ENCODE data around the gene RAB3C. TPM values are rescaled to one million over a fixed set of nuclear protein-coding genes. Genes with fewer than 3 reads are reported as not detected.

The RAB3C gene
- total and polyA plus RNA-seq, 12 donors = 0.09 to 22.0 (median 6.1) TPM

DNA sequence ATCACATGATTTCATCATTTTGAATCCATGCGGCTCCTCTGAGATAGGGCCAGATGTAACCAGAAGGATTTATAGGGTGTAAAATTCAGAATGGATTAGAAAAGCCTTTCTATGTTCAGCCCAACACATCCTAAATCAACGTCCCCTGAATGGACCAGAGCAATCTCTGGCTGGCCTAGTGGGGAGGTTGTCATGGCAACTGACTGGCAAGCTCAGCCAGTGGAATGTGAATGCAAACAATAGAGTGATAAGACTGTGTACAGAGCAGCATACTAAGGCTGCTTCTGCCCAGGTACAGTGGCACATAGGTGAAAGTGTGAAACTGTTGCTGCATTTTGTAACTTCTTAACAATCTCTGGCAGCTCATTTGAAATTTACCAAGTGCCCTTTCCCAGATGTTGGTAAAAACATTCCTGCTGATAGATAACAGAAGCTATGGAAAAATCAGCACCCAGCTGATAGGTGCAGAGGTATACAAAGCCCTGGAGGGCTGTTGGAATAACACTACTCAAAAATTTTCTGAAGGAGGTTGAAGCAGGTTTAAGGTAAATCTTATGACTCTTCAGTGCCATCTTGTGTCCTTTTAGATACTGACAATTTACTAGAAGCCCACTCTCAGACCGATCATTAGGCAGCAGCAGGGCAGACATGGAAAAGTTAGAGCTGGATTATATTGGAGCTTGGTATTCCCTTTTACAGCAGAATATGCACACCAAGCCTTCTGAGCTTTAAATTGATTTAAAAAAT is 267.2 kb downstream of the RAB3C start:
- Histone ChIP-seq H3K36me3 (replicated peaks in 1 of 2) (no peaks in the 10 kb centered on the region), H3K9me3 (replicated peaks in 1 of 3) (no peaks in the 10 kb centered on the region), H3K27ac (no peak overlapping the region), H3K4me3 (no peak overlapping the region), H3K4me1 (replicated peaks in 1 of 2) (no peaks in the 10 kb centered on the region), H3K27me3 (no peaks in the 10 kb centered on the region)
- DNase-seq = no peak
- WGBS, 4 donors = 35 to 45% (median 40%) methylated on average over 3 of the region's 3 CpGs
- TF ChIP-seq POLR2A (IDR thresholded peaks at IDR 0.05) = no peak
- TF ChIP-seq, protein P1, sequence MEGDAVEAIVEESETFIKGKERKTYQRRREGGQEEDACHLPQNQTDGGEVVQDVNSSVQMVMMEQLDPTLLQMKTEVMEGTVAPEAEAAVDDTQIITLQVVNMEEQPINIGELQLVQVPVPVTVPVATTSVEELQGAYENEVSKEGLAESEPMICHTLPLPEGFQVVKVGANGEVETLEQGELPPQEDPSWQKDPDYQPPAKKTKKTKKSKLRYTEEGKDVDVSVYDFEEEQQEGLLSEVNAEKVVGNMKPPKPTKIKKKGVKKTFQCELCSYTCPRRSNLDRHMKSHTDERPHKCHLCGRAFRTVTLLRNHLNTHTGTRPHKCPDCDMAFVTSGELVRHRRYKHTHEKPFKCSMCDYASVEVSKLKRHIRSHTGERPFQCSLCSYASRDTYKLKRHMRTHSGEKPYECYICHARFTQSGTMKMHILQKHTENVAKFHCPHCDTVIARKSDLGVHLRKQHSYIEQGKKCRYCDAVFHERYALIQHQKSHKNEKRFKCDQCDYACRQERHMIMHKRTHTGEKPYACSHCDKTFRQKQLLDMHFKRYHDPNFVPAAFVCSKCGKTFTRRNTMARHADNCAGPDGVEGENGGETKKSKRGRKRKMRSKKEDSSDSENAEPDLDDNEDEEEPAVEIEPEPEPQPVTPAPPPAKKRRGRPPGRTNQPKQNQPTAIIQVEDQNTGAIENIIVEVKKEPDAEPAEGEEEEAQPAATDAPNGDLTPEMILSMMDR (IDR thresholded peaks at IDR 0.05) = peak in 5 of 6 experiments; percentile 41 to 69 (median 59)
- intact Hi-C loops (cut with DNase I) = loop anchor here (5.0 kb wide), 1 partner anchor 353 kb away; no protein-coding TSS in a partner anchor

DNA sequence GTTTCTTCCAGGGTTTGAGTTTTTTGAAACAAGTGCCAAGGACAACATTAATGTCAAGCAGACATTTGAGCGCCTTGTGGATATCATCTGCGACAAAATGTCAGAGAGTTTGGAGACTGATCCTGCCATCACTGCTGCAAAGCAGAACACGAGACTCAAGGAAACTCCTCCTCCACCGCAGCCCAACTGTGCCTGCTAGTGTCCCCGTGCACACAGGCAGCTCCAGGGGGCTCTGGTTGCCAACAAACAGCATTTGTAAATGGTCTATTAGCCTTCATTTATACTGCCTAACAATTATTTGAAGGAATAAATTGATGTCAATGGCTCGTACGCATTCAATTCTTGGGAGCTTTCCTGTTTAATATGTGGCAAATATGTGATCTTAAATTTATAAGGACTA is 268.3 kb downstream of the RAB3C start:
- 60 to 75% (median 68%) methylated on average over 7 of the region's 7 CpGs for WGBS, 4 donors
- Histone ChIP-seq H3K27me3 (no peaks in the 10 kb centered on the region), H3K36me3 (replicated peaks in 1 of 2) (no peaks in the 10 kb centered on the region), H3K27ac (no peak overlapping the region), H3K4me3 (no peak overlapping the region), H3K4me1 (replicated peaks in 1 of 2) (no peaks in the 10 kb centered on the region), H3K9me3 (replicated peaks in 1 of 3) (no peaks in the 10 kb centered on the region)
- intact Hi-C loops (cut with DNase I) = loop anchor here in 1 of 2 donors (5.0 kb wide), 1 partner anchor 354 kb away; no protein-coding TSS in a partner anchor
- no peak for DNase-seq
- TF ChIP-seq, protein P1 (IDR thresholded peaks at IDR 0.05) = no peak
- TF ChIP-seq POLR2A (IDR thresholded peaks at IDR 0.05) = no peak

DNA sequence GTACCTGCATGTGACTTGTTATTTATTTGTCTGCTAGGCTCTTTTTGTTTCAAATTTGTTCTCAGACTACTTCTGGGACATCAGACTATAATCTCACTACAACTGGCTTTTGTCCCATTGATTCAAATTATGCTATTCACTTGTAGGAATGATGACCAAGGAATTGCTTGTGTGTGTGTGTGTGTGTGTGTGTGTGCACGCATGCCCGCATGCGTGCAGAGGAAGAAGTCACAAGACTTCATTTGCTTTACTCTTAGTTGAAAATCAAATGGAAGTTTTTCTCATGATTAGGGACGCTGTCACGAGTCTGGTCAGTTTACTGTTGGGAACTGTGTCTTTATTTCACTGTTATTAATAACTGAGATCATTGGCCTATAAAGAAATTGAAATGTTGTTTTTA is 268.7 kb downstream of the RAB3C start:
- 86 to 92% (median 88%) methylated on average over 5 of the region's 5 CpGs for WGBS, 4 donors
- no peak for TF ChIP-seq POLR2A (IDR thresholded peaks at IDR 0.05)
- TF ChIP-seq, protein P1 (IDR thresholded peaks at IDR 0.05) = no peak
- no peaks in the 10 kb centered on the region for H3K9me3 ChIP-seq (replicated peaks in 1 of 3)

DNA sequence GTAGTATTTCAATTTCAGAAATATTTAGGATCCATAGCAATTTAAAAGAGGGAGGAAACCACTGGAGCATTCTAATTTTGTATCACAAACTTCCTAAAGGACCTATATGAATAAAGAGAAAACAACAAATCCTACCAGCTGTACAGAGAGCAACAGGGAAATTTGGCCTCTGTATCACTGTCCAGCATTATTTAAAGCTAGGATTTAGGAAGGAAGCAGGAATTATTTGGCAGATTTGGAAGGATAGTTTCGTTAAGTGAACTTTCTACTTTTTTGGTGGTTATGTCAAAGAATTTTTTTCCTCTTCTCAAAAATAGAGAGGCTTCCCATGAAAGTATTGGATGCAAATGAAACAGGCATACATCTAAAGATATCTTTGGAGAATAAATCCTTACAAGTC is 269.7 kb downstream of the RAB3C start:
- 63 to 88% (median 82%) methylated on average over 1 of the region's 1 CpG for whole genome bisulfite sequencing, 4 donors
- no peak for DNase-seq
- Histone ChIP-seq H3K4me1 (replicated peaks in 1 of 2) (no peaks in the 10 kb centered on the region), H3K36me3 (replicated peaks in 1 of 2) (no peaks in the 10 kb centered on the region), H3K27ac (no peak overlapping the region), H3K27me3 (no peaks in the 10 kb centered on the region), H3K9me3 (replicated peaks in 1 of 3) (no peaks in the 10 kb centered on the region), H3K4me3 (no peak overlapping the region)
- no peak for TF ChIP-seq POLR2A (IDR thresholded peaks at IDR 0.05)
- TF ChIP-seq, protein P1 (IDR thresholded peaks at IDR 0.05) = no peak
- intact Hi-C loops (cut with DNase I) = loop anchor here in 1 of 2 donors (5.0 kb wide), 1 partner anchor 355 kb away; no protein-coding TSS in a partner anchor

More for the DNA sequence above, 268.7 kb downstream of the RAB3C start:
- no peak overlapping the region for H3K4me3 ChIP-seq
- H3K27ac ChIP-seq = no peak overlapping the region
- H3K36me3 ChIP-seq (replicated peaks in 1 of 2) = no peaks in the 10 kb centered on the region
- no peaks in the 10 kb centered on the region for H3K27me3 ChIP-seq
- H3K4me1 ChIP-seq (replicated peaks in 1 of 2) = no peaks in the 10 kb centered on the region
- intact Hi-C loops (cut with DNase I) = loop anchor here in 1 of 2 donors (5.0 kb wide), 1 partner anchor 354 kb away; no protein-coding TSS in a partner anchor
- DNase-seq = no peak
